Skeletal muscle satellite cell (primary cell): Measurements from ENCODE around the gene PRSS21.

Source experiments
- H3K27me3 ChIP-seq: 2 replicates; pipeline ENCODE4 v1.7.0; 2013; ENCODE audit warnings: low read length; ENCODE audit not compliant: control insufficient read depth, insufficient read depth
- H3K36me3 ChIP-seq: 2 replicates; pipeline ENCODE4 v1.7.0; 2013; ENCODE audit warnings: mild to moderate bottlenecking, control low read depth, low read length; ENCODE audit not compliant: insufficient read depth
- H3K4me1 ChIP-seq: 2 replicates; pipeline ENCODE4 v1.7.0; 2013; ENCODE audit warnings: low read length; ENCODE audit not compliant: control insufficient read depth, insufficient read depth
- H3K4me2 ChIP-seq: 2 replicates; pipeline ENCODE4 v1.7.0; 2013; ENCODE audit warnings: mild to moderate bottlenecking, low read length
- H3K4me3 ChIP-seq: 2 replicates; pipeline ENCODE4 v1.7.0; 2013; ENCODE audit warnings: low read length
- H3K9ac ChIP-seq: 2 replicates; pipeline ENCODE4 v1.7.0; 2013; ENCODE audit warnings: mild to moderate bottlenecking, low read depth, low read length, moderate library complexity
- H3K9me3 ChIP-seq: replicated peaks from 2 replicates; pipeline ENCODE4 v1.7.0; 2013; ENCODE audit warnings: mild to moderate bottlenecking, control low read depth, low read length

PRSS21 gene

DNA sequence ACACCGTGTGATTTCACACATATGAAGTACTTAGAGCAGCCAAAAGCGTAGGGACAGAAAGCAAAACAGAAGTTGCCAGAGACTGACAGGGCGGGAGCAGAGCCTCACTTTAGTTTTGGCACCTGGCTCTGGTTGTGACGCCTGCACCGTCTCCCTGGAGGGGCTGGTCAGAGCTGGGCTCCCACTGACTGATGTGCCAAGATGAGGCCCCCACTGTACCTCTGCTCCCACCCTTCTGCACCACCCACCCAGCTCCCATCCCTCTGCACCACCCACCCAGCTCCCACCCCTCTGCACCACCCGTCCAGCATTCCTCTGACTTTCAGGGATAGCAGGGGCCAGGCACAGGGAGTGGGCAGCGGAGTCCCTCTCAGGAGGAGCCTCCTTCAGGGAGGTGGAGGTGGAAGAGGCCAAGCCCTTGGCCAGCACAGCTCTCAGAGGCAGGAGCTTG lies 3.2 kb upstream of the PRSS21 start:
- no peak overlapping the region for H3K4me2 ChIP-seq
- no peaks in the 10 kb centered on the region for H3K36me3 ChIP-seq
- peaks cover 61% of the 10 kb centered on the region for H3K27me3 ChIP-seq
- H3K9ac ChIP-seq = no peak overlapping the region
- no peak overlapping the region for H3K4me3 ChIP-seq
- H3K9me3 ChIP-seq = peaks cover 2% of the 10 kb centered on the region
- H3K4me1 ChIP-seq = no peaks in the 10 kb centered on the region

DNA sequence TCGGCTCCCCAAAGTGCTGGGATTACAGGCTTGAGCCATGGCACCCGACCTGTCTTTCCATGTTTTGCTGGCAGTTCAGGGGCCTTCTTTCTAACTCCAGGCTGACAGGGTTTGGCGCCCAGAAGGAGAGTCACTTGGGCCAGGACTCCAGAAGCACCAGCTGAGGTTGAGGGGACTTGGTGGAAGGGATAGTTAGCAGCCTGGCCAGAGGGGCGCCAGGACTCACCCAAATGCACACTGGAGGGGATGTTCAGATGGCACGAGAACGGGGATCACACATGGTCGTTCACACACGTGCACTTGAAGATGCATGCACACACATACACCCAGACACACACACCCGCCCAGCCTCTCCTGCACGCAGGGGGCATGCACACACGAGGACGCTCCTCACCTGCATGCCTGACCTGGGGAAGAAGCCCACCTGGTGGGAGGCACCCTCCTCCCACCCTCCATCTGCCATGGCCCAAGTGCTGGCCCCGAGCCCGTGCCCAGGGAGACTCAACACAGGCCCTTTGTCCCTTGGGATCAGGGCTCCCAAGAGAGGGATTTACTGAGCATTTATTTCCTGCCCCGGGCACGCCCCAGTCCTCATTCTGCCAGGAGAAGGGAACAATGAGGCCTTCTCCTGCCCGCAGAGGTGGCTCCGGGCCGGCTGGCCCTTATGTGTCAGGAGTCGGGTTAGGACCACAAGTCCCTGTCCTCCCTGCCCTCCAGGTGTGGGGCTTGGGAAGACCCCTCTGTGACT lies 2.3 kb upstream of the PRSS21 start:
- Histone ChIP-seq H3K36me3 (no peaks in the 10 kb centered on the region), H3K9me3 (no peaks in the 10 kb centered on the region), H3K4me3 (no peak overlapping the region), H3K27me3 (peaks cover 61% of the 10 kb centered on the region), H3K9ac (no peak overlapping the region), H3K4me1 (no peaks in the 10 kb centered on the region), H3K4me2 (no peak overlapping the region)

DNA sequence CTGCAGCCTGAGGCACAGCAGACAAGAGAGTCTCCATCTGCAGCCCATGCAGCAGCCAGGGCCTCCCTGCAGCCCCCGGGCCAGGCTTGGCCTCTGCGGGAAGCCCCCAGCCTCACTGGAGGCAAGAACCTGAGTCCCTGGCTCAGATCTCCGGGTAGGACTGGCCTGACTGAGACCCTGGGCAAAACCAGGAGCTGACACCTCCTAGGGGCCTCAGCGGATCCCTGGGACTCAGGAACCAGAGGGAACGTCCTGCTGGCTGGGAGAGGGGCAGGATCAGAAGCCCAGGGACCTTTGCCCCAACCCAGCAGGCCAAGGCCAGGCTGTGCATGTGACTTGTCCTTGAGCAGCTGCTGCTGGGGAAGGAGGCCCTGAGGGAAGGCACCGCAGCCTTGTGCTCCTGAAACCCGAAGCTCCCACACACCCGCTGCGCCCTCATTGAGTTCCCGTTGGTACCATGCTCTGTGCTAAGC lies 1.7 kb upstream of the PRSS21 start:
- H3K4me2 ChIP-seq = no peak overlapping the region
- no peak overlapping the region for H3K4me3 ChIP-seq
- no peaks in the 10 kb centered on the region for H3K4me1 ChIP-seq
- no peaks in the 10 kb centered on the region for H3K9me3 ChIP-seq
- H3K9ac ChIP-seq = no peak overlapping the region
- H3K27me3 ChIP-seq = peaks cover 56% of the 10 kb centered on the region
- no peaks in the 10 kb centered on the region for H3K36me3 ChIP-seq

DNA sequence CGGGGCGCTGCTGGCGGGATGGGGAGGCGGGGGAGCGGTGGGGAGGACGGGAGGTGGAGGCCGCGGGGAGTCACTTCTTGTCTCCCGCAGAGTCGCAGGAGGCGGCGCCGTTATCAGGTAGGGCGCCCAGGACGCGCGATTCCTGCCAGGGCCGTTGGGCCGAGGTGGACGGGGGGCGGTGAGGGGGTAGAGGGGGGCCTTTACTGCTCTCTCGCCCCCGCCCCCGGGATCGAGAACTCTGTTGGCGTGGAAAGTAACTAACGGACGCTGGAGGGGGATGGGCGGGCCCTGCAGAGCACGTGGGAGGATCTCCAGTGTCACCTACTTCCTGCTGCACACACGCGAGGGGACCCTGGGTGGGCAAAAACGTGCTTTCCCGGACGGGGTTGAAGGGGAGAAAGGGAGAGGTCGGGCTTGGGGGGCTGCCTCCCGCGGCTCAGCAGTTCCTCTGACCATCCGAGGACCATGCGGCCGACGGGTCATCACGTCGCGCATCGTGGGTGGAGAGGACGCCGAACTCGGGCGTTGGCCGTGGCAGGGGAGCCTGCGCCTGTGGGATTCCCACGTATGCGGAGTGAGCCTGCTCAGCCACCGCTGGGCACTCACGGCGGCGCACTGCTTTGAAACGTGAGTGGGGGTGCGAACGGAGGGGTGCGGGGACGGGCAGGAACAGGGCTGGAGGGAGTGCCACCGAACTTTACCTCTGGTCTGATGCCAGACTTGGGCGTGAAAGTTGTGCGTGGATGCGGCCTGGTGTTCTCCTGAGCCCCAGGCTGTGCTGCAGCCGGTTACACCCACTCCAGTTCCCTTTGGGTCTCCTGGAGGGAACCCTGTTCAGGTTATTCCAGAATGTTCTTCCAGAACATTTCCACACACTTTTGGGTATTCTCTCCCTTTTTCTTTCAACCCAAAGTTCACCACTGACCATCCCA lies 569 bp downstream of the PRSS21 start:
- Histone ChIP-seq H3K4me1 (no peaks in the 10 kb centered on the region), H3K9me3 (no peaks in the 10 kb centered on the region), H3K36me3 (no peaks in the 10 kb centered on the region), H3K4me3 (no peak overlapping the region), H3K27me3 (peaks cover 57% of the 10 kb centered on the region), H3K9ac (no peak overlapping the region), H3K4me2 (no peak overlapping the region)

DNA sequence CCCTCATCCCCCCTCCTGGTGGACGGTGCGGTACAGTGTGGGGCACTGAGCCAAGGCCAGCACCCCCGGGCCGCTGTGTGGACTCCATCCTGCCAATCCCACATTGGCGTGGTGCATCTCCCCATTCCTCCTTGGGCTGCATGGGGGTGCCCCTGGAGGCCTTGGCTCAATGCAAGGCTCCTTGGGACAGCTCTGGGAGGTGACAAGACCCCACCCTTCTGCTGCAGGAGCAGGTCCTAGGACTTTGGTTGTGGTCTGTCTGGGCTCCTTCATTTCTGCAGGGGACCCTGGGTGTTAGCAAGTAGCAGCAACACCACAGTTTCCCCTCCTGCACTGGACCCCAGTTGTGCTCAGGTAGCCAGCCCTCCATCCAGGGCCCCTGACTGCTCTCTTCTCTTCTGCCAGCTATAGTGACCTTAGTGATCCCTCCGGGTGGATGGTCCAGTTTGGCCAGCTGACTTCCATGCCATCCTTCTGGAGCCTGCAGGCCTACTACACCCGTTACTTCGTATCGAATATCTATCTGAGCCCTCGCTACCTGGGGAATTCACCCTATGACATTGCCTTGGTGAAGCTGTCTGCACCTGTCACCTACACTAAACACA lies 1.3 kb downstream of the PRSS21 start:
- no peaks in the 10 kb centered on the region for H3K36me3 ChIP-seq
- H3K9me3 ChIP-seq = no peaks in the 10 kb centered on the region
- no peak overlapping the region for H3K9ac ChIP-seq
- H3K4me2 ChIP-seq = no peak overlapping the region
- no peak overlapping the region for H3K4me3 ChIP-seq
- no peaks in the 10 kb centered on the region for H3K4me1 ChIP-seq
- peaks cover 58% of the 10 kb centered on the region for H3K27me3 ChIP-seq

DNA sequence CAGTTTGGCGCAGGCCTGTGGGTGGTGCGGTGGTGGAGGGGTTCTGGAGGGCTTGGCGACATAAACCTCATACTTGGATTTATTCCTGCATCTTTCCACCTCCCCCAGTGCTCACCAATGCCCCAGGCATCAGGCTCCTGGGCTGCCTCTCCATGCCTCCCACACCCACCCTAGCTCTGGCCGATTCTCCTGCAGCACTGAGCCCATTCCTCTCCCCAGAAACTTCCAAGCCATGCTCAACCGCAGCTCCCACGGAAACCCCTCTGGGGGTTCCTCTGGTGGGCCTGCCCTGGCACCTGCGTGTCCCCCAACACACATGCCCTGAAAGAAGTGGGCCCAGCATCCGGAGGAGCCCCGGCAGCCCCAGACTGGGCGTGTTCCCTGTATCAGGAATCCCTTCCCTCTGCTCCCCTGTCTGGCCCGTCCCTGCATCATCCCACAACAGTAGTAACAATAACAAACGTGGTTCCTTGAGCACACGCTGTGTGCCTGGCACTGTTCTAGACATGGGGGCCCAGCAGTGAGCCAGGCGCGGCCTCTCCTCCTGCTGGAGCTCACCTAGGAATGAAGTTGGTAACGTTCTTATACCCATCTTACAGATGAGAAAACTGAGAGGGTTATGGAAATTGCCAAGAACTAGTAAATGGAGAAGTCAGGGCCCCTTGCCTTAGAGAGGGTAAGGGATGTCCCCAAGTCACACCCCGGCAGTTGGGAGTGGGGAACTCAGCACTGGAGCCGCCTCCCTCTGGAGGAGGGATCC lies 2.3 kb downstream of the PRSS21 start:
- no peaks in the 10 kb centered on the region for H3K36me3 ChIP-seq
- H3K4me3 ChIP-seq = no peak overlapping the region

DNA sequence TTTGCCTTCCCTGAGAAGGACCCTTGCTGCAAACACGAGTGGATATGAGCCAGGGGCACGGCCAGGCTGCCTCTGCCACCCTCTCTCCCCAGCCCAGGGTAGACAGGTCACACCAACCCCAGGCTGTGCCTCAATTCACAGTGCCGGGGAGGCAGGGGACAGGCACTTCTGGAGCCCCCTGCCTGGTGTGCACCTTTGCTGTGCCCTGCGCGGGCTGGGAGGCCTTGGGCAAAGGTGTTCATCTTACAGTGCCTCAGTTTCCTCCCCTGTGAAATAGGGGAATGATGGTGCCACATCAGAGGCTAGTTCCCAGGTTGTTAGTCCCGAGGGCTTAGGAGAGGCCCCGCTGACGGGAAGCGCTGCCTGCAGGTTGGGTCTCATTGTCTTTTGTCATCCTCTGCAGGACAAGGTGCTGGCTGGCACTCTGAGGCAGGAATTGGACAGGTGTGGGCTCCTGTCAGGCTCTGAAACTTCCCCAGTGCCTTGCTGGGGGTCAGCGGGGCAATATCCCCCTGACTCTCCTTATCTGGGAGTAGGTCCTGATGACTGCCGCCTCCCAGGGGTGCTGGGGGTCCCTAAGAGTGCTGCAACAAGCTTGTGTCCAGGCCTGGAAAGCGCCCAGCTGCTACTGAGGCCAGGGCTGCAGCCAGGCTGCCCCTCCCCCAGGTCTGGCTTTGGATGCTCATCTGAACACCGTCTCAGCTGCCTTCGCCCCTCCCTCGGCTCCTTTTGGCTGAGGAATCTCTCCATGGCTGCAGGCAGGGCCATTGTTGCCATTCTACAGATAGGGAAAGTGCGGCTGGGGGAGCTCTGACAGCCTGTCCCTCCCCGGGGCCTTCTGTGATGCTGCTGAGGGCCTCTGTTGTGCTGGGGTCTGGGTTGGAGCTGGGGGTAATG lies 3.1 kb downstream of the PRSS21 start:
- no peaks in the 10 kb centered on the region for H3K36me3 ChIP-seq
- no peaks in the 10 kb centered on the region for H3K4me1 ChIP-seq
- no peaks in the 10 kb centered on the region for H3K9me3 ChIP-seq
- no peak overlapping the region for H3K4me2 ChIP-seq
- H3K9ac ChIP-seq = no peak overlapping the region
- peaks cover 51% of the 10 kb centered on the region for H3K27me3 ChIP-seq
- no peak overlapping the region for H3K4me3 ChIP-seq

More for the DNA sequence above, 2.3 kb downstream of the PRSS21 start:
- Histone ChIP-seq H3K9me3 (no peaks in the 10 kb centered on the region), H3K4me1 (no peaks in the 10 kb centered on the region), H3K4me2 (no peak overlapping the region), H3K9ac (no peak overlapping the region), H3K27me3 (peaks cover 55% of the 10 kb centered on the region)

DNA sequence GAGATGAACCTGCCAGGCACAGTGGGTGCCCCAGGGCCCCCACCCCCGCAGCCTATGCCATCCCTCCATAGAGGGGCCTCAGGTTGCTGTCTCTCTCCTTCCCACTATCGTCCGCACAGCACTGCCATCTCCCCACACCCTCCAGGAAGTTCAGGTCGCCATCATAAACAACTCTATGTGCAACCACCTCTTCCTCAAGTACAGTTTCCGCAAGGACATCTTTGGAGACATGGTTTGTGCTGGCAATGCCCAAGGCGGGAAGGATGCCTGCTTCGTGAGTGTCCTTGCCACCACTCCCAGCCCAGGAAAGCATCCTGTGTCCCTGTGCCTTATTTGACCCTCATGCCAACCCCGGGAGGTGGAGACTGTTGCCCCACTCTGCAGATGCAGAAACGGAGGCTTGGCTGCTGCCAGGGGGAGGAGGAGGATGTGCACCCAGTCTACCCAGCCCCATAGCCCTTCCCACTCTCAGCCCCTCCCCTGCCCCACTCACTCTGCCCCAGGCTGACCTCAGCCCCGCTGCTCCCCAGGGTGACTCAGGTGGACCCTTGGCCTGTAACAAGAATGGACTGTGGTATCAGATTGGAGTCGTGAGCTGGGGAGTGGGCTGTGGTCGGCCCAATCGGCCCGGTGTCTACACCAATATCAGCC lies 3.9 kb downstream of the PRSS21 start:
- Histone ChIP-seq H3K9ac (no peak overlapping the region), H3K36me3 (no peaks in the 10 kb centered on the region), H3K27me3 (peaks cover 47% of the 10 kb centered on the region), H3K9me3 (no peaks in the 10 kb centered on the region), H3K4me3 (no peak overlapping the region), H3K4me2 (no peak overlapping the region), H3K4me1 (no peaks in the 10 kb centered on the region)

DNA sequence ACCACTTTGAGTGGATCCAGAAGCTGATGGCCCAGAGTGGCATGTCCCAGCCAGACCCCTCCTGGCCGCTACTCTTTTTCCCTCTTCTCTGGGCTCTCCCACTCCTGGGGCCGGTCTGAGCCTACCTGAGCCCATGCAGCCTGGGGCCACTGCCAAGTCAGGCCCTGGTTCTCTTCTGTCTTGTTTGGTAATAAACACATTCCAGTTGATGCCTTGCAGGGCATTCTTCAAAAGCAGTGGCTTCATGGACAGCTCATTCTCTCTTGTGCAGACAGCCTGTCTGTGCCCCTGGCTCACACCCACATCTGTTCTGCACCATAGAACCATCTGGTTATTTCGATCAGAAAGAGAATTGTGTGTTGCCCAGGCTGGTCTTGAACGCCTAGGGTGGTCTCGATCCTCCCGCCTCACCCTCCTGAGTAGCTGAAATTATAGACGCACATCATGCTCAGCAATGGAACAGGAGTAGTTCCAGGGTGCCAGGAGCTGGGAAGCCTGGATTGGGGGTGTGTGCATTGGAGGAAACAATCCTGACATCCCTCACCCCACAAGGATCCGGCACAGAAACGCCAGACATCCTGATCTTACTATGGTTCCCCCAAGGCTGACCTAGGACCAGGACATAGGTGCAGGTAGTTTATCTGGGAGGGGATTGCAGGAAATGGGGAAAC lies 4.6 kb downstream of the PRSS21 start:
- no peak overlapping the region for H3K9ac ChIP-seq
- peaks cover 53% of the 10 kb centered on the region for H3K27me3 ChIP-seq
- H3K9me3 ChIP-seq = no peaks in the 10 kb centered on the region
- no peaks in the 10 kb centered on the region for H3K36me3 ChIP-seq
- no peak overlapping the region for H3K4me3 ChIP-seq
- no peaks in the 10 kb centered on the region for H3K4me1 ChIP-seq
- H3K4me2 ChIP-seq = no peak overlapping the region

DNA sequence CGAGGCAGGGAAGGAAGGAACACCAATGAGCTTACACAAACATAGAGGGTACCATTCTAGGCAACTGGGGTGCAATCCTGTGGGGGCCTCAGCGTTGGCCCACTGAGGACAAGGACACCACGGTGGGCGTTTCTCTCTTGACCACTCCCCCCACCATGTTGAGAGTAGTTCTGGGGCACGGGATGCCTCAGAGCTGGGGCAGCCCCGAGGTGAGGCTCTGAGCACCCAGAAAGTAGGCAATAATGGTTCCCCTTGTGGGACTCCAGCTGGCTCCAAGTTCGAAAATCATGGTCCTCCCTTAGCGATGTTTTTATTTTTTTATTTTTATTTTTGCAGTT lies 5.1 kb downstream of the PRSS21 start:
- Histone ChIP-seq H3K9ac (no peak overlapping the region), H3K4me1 (no peaks in the 10 kb centered on the region), H3K9me3 (no peaks in the 10 kb centered on the region), H3K36me3 (no peaks in the 10 kb centered on the region), H3K4me2 (no peak overlapping the region), H3K4me3 (no peak overlapping the region), H3K27me3 (peaks cover 57% of the 10 kb centered on the region)
